Right hindlimb (tissue), 1 donor: ENCODE measurements around the gene APEX2.
"Not testable (repeated sequence)": the region's sequence is repeated elsewhere in the genome, so short reads cannot be mapped to it uniquely, and the experiment has no call there.

Experiments
- DNase-seq: peaks from one replicate; pipeline ENCODE4 v3.0.0-alpha.2; 2018

Gene APEX2

GRCh38 chrX:55011294-55011693, 11.1 kb downstream of the APEX2 start:
- DNase-seq = no peak

- no peak for DNase-seq
These were observed 14.7 kb downstream of the APEX2 start for GRCh38 chrX:55014897-55015299.

GRCh38 chrX:55026143-55026542, 26.0 kb downstream of the APEX2 start:
- DNase-seq = no peak

GRCh38 chrX:55026840-55027239, 26.7 kb downstream of the APEX2 start:
- DNase-seq = no peak

GRCh38 chrX:55028040-55028439, 27.9 kb downstream of the APEX2 start:
- DNase-seq = no peak

- no peak for DNase-seq
These were observed 28.4 kb downstream of the APEX2 start for GRCh38 chrX:55028611-55029010.

- DNase-seq = no peak
These were observed 29.1 kb downstream of the APEX2 start for GRCh38 chrX:55029291-55029690.

GRCh38 chrX:55030271-55031205, 30.4 kb downstream of the APEX2 start, which contains the start of gene ALAS2:
Gene ALAS2 (minus strand): TSS chrX:55030977. CDS start chrX:55026000, 4,977 bp downstream.
- no peak for DNase-seq

- DNase-seq = no peak
These were observed 33.3 kb downstream of the APEX2 start for GRCh38 chrX:55033429-55033828.

GRCh38 chrX:55039471-55039870, 39.3 kb downstream of the APEX2 start:
- DNase-seq = no peak

GRCh38 chrX:55041514-55041913, 41.4 kb downstream of the APEX2 start:
- DNase-seq = no peak

GRCh38 chrX:55050599-55050998, 50.4 kb downstream of the APEX2 start:
- not testable (repeated sequence) for DNase-seq

GRCh38 chrX:55056820-55057674, 56.9 kb downstream of the APEX2 start:
- peak; percentile 16 for DNase-seq

GRCh38 chrX:55057675-55058249, 57.6 kb downstream of the APEX2 start:
- DNase-seq = peak; percentile 24
